Liver (tissue), 9 donors: ENCODE measurements around the gene TACR2. TPM values are rescaled to one million over a fixed set of nuclear protein-coding genes. Genes with fewer than 3 reads are reported as not detected.

ENCODE experiments used
- DNase-seq: peaks from one replicate; pipeline ENCODE4 v3.0.0-alpha.2; 2017; ENCODE audit warnings: low spot score
- H3K27ac ChIP-seq, 2 donors: one replicate each; pipeline ENCODE4 v1.7.0; 2013; ENCODE audit warnings: inconsistent platforms in 2 of 2, low read length in 2 of 2, control low read depth in 1 of 2, low read depth in 1 of 2, mild to moderate bottlenecking in 1 of 2
- H3K27me3 ChIP-seq, 4 donors: one replicate each; pipeline versions ENCODE4 v1.6.1 to v1.7.0; 2013; ENCODE audit warnings: low read length in 3 of 4, inconsistent platforms in 1 of 4, mild to moderate bottlenecking in 1 of 4, moderate library complexity in 1 of 4; ENCODE audit not compliant: control insufficient read depth in 4 of 4, insufficient read depth in 4 of 4
- H3K36me3 ChIP-seq, 4 donors: one replicate each; pipeline versions ENCODE4 v1.6.1 to v1.7.0; 2013; ENCODE audit warnings: low read length in 3 of 4, mild to moderate bottlenecking in 3 of 4, low read depth in 1 of 4, moderate library complexity in 1 of 4; ENCODE audit not compliant: control insufficient read depth in 4 of 4, insufficient read depth in 3 of 4
- H3K4me1 ChIP-seq, 4 donors: one replicate each; pipeline versions ENCODE4 v1.6.1 to v1.7.0; 2013; ENCODE audit warnings: low read length in 3 of 4, mild to moderate bottlenecking in 3 of 4, moderate library complexity in 1 of 4; ENCODE audit not compliant: control insufficient read depth in 4 of 4, insufficient read depth in 4 of 4
- H3K4me3 ChIP-seq, 3 donors: one replicate each; pipeline versions ENCODE4 v1.6.1 to v1.7.0; 2013; ENCODE audit warnings: low read length in 3 of 3, control low read depth in 1 of 3, low read depth in 1 of 3, mild to moderate bottlenecking in 1 of 3
- H3K9ac ChIP-seq, 2 donors: one replicate each; pipeline ENCODE4 v1.7.0; 2013; ENCODE audit warnings: low read length in 2 of 2, mild to moderate bottlenecking in 2 of 2, moderate library complexity in 2 of 2, control low read depth in 1 of 2, low read depth in 1 of 2
- H3K9me3 ChIP-seq, 4 donors: one replicate each; pipeline versions ENCODE4 v1.6.1 to v1.7.0; 2013; ENCODE audit warnings: low read length in 3 of 4; ENCODE audit not compliant: control insufficient read depth in 4 of 4
- EGR1 ChIP-seq, 2 donors: IDR thresholded peaks; 2 replicates each; pipeline ENCODE4 v1.6.1; 2016 to 2018; ENCODE audit warnings: antibody characterized with exemption in 2 of 2, low read depth in 2 of 2
- FOXA1 ChIP-seq: IDR thresholded peaks from 2 replicates; pipeline ENCODE4 v1.6.1; 2016; ENCODE audit warnings: antibody characterized with exemption
- FOXA2 ChIP-seq: IDR thresholded peaks from 2 replicates; pipeline ENCODE4 v1.6.1; 2016; ENCODE audit warnings: antibody characterized with exemption
- GABPA ChIP-seq, 2 donors: IDR thresholded peaks in 1 of 2; conservative IDR thresholded peaks in 1 of 2; 2 replicates each; pipeline ENCODE4 v1.6.1; 2016; ENCODE audit warnings: antibody characterized with exemption in 2 of 2, mild to moderate bottlenecking in 1 of 2, moderate library complexity in 1 of 2
- HNF4A ChIP-seq, 2 donors: conservative IDR thresholded peaks; 2 replicates each; pipeline ENCODE4 v1.6.1; 2016; ENCODE audit warnings: antibody characterized with exemption in 2 of 2, mild to moderate bottlenecking in 2 of 2
- HNF4G ChIP-seq: IDR thresholded peaks from 2 replicates; pipeline ENCODE4 v1.6.1; 2016; ENCODE audit warnings: antibody characterized with exemption
- JUND ChIP-seq, 2 donors: IDR thresholded peaks; 2 replicates each; pipeline ENCODE4 v1.6.1; 2016; ENCODE audit warnings: antibody characterized with exemption in 2 of 2
- NR2F2 ChIP-seq: IDR thresholded peaks from 2 replicates; pipeline ENCODE4 v1.6.1; 2016; ENCODE audit warnings: antibody characterized with exemption
- RAD21 ChIP-seq, 2 donors: IDR thresholded peaks; 2 replicates each; pipeline ENCODE4 v1.6.1; 2016; ENCODE audit warnings: antibody characterized with exemption in 2 of 2, mild to moderate bottlenecking in 2 of 2
- RXRA ChIP-seq, 2 donors: IDR thresholded peaks; 2 replicates each; pipeline ENCODE4 v1.6.1; 2017 to 2018; ENCODE audit warnings: antibody characterized with exemption in 2 of 2, mild to moderate bottlenecking in 1 of 2
- SP1 ChIP-seq: IDR thresholded peaks from 2 replicates; pipeline ENCODE4 v1.6.1; 2018; ENCODE audit warnings: antibody characterized with exemption, mild to moderate bottlenecking
- TAF1 ChIP-seq: conservative IDR thresholded peaks from 2 replicates; pipeline ENCODE4 v1.6.1; 2016; ENCODE audit warnings: antibody characterized with exemption, mild to moderate bottlenecking
- YY1 ChIP-seq: IDR thresholded peaks from 2 replicates; pipeline ENCODE4 v1.6.1; 2016; ENCODE audit warnings: antibody characterized with exemption, mild to moderate bottlenecking
- WGBS: extraction: QIAGEN DNeasy Blood & Tissue Kit; methylation state at CpG from one replicate; pipeline ENCODE4 v1.1.7; 2013; 5-methylcytosine and 5-hydroxymethylcytosine counted together
- polyA plus RNA-seq, 2 donors: library from polyadenylated mRNA; stranded (reverse) in 1 of 2; unstranded in 1 of 2; fragments of 200-250 nt in 1 of 2; fragments of >200 nt in 1 of 2; fragmentation: Nextera tagmentation in 1 of 2; extraction: Ambion mirVana in 1 of 2; gene quantifications; one replicate each; pipeline versions ENCODE4 v1.2.1 to v1.2.3, GENCODE V29; 2013 to 2015
- total RNA-seq, 2 donors: library from RNA; depleted of rRNA; stranded (reverse); fragments of >200 nt; gene quantifications; one replicate each; pipeline ENCODE4 v1.2.3, GENCODE V29; 2014
- TF ChIP-seq, protein P1 (sequence below): IDR thresholded peaks from 2 replicates; pipeline ENCODE4 v1.6.1; 2016; ENCODE audit warnings: antibody characterized with exemption
- TF ChIP-seq, protein P2 (sequence below): IDR thresholded peaks from 2 replicates; pipeline ENCODE4 v1.6.1; 2016; ENCODE audit warnings: antibody characterized with exemption
- TF ChIP-seq, protein P3 (sequence below): IDR thresholded peaks from 2 replicates; pipeline ENCODE4 v1.6.1; 2016; ENCODE audit warnings: antibody characterized with exemption
- TF ChIP-seq, protein P4 (sequence below): IDR thresholded peaks from 2 replicates; pipeline ENCODE4 v1.6.1; 2016; ENCODE audit warnings: antibody characterized with exemption, mild to moderate bottlenecking
- TF ChIP-seq, protein P5 (sequence below): fragments of 150-350 bp; IDR thresholded peaks from 2 replicates; pipeline ENCODE4 v1.5.1; 2017; ENCODE audit warnings: improper control_type of control experiment, low read depth, low read length; ENCODE audit not compliant: missing input control
- donor health status: healthy.
- donor health status: healthy.
- donor health status: healthy.
- donor health status: healthy.
- donor health status: healthy.

The TACR2 gene
- total and polyA plus RNA-seq, 4 donors, result 0.08 to 0.18 (median 0.12) TPM; not detected in 1

DNA sequence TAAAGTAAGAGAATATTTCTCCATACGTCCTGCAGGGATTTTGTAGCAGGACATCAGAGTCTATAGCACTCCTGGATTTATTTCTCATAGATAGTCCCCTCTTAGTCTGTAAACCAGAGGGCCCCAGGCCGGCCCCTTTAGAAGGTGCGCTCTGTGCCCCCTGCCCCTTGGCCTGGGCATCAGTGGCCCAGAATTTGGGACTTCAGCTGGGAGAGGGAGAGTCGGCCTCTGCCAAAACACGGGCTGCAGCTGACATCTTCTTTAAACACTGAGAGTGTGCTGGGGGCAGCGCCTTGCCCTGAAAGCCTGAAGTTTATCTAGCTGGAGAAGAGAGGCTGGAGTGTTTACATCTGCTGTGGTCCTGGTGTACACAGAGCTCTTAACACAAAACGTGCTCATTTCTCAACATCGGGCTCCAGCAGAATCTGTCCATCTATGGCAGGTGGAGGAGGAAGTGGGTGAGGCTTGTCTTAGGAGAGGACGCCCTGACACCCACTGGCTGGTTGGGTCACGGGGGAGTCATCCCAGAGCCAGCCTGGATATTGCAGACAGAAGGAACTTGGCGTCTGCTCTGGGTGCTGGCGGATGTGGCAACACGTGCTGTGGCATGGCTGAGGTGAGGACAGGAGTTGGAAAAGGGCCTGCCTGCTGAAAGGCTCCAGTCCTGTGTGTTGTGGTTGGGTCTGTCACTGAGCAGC, 5.0 kb upstream of the TACR2 start:
- TF ChIP-seq FOXA2, result no peak
- no peak for TF ChIP-seq FOXA1
- TF ChIP-seq HNF4A (conservative IDR thresholded peaks at IDR 0.05), result no peak
- TF ChIP-seq TAF1, result no peak
- TF ChIP-seq, protein P1, sequence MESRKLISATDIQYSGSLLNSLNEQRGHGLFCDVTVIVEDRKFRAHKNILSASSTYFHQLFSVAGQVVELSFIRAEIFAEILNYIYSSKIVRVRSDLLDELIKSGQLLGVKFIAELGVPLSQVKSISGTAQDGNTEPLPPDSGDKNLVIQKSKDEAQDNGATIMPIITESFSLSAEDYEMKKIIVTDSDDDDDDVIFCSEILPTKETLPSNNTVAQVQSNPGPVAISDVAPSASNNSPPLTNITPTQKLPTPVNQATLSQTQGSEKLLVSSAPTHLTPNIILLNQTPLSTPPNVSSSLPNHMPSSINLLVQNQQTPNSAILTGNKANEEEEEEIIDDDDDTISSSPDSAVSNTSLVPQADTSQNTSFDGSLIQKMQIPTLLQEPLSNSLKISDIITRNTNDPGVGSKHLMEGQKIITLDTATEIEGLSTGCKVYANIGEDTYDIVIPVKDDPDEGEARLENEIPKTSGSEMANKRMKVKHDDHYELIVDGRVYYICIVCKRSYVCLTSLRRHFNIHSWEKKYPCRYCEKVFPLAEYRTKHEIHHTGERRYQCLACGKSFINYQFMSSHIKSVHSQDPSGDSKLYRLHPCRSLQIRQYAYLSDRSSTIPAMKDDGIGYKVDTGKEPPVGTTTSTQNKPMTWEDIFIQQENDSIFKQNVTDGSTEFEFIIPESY, result no peak
- TF ChIP-seq, protein P2, sequence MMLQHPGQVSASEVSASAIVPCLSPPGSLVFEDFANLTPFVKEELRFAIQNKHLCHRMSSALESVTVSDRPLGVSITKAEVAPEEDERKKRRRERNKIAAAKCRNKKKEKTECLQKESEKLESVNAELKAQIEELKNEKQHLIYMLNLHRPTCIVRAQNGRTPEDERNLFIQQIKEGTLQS, result no peak
- TF ChIP-seq GABPA (IDR thresholded peaks at IDR 0.05 in 1 of 2, conservative IDR thresholded peaks at IDR 0.05 in 1 of 2), result no peak
- Histone ChIP-seq H3K9me3 (no peaks in the 10 kb centered on the region), H3K4me3 (no peak overlapping the region), H3K27ac (no peak overlapping the region), H3K27me3 (no peaks in the 10 kb centered on the region), H3K4me1 (peaks cover 0 to 5% (median 3%) of the 10 kb centered on the region in 4 donors), H3K36me3 (no peaks in the 10 kb centered on the region), H3K9ac (no peak overlapping the region)
- 64% methylated on average over 13 of the region's 13 CpGs for WGBS
- DNase-seq, result no peak

DNA sequence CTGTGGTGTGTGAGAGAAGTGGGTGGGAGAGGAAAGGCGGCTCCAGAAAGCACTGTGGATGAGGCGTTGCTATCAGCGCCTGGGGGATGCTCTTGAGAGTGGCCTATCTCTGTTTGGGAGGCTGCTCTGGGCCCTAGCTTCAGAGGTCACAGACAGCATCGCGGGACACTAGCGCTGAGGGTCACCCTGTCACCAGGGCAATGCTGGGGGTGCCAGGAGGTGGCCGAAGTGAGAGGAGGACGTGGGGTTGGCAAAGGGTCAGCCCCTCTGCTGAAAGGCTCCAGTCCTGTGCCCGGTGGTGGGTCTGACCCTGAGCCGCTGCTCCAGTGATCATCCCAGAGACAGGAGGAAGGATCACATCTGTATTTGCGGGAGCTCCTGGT, 3.0 kb upstream of the TACR2 start:
- DNase-seq, result no peak
- WGBS, result 93% methylated on average over 11 of the region's 11 CpGs
- H3K9me3 ChIP-seq, result no peaks in the 10 kb centered on the region
- TF ChIP-seq, protein P2, result no peak
- no peak for TF ChIP-seq EGR1 (IDR thresholded peaks at IDR 0.05; ENCODE audit: low read depth in 2 of 2)
- no peak for TF ChIP-seq JUND (IDR thresholded peaks at IDR 0.05)
- TF ChIP-seq NR2F2, result no peak
- no peak for TF ChIP-seq TAF1
- TF ChIP-seq, protein P3, sequence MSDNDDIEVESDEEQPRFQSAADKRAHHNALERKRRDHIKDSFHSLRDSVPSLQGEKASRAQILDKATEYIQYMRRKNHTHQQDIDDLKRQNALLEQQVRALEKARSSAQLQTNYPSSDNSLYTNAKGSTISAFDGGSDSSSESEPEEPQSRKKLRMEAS, result no peak
- no peak for TF ChIP-seq HNF4A (conservative IDR thresholded peaks at IDR 0.05)
- TF ChIP-seq, protein P4, sequence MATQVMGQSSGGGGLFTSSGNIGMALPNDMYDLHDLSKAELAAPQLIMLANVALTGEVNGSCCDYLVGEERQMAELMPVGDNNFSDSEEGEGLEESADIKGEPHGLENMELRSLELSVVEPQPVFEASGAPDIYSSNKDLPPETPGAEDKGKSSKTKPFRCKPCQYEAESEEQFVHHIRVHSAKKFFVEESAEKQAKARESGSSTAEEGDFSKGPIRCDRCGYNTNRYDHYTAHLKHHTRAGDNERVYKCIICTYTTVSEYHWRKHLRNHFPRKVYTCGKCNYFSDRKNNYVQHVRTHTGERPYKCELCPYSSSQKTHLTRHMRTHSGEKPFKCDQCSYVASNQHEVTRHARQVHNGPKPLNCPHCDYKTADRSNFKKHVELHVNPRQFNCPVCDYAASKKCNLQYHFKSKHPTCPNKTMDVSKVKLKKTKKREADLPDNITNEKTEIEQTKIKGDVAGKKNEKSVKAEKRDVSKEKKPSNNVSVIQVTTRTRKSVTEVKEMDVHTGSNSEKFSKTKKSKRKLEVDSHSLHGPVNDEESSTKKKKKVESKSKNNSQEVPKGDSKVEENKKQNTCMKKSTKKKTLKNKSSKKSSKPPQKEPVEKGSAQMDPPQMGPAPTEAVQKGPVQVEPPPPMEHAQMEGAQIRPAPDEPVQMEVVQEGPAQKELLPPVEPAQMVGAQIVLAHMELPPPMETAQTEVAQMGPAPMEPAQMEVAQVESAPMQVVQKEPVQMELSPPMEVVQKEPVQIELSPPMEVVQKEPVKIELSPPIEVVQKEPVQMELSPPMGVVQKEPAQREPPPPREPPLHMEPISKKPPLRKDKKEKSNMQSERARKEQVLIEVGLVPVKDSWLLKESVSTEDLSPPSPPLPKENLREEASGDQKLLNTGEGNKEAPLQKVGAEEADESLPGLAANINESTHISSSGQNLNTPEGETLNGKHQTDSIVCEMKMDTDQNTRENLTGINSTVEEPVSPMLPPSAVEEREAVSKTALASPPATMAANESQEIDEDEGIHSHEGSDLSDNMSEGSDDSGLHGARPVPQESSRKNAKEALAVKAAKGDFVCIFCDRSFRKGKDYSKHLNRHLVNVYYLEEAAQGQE, result no peak
- no peak for TF ChIP-seq YY1
- TF ChIP-seq, protein P5, sequence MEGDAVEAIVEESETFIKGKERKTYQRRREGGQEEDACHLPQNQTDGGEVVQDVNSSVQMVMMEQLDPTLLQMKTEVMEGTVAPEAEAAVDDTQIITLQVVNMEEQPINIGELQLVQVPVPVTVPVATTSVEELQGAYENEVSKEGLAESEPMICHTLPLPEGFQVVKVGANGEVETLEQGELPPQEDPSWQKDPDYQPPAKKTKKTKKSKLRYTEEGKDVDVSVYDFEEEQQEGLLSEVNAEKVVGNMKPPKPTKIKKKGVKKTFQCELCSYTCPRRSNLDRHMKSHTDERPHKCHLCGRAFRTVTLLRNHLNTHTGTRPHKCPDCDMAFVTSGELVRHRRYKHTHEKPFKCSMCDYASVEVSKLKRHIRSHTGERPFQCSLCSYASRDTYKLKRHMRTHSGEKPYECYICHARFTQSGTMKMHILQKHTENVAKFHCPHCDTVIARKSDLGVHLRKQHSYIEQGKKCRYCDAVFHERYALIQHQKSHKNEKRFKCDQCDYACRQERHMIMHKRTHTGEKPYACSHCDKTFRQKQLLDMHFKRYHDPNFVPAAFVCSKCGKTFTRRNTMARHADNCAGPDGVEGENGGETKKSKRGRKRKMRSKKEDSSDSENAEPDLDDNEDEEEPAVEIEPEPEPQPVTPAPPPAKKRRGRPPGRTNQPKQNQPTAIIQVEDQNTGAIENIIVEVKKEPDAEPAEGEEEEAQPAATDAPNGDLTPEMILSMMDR, result no peak
- TF ChIP-seq RAD21 (IDR thresholded peaks at IDR 0.05), result no peak
- no peak for TF ChIP-seq HNF4G
- TF ChIP-seq FOXA1, result no peak
- TF ChIP-seq, protein P1, result no peak
- TF ChIP-seq RXRA (IDR thresholded peaks at IDR 0.05), result no peak
- TF ChIP-seq SP1, result no peak
- no peak for TF ChIP-seq FOXA2
- TF ChIP-seq GABPA (IDR thresholded peaks at IDR 0.05 in 1 of 2, conservative IDR thresholded peaks at IDR 0.05 in 1 of 2), result no peak
- no peak overlapping the region for H3K27ac ChIP-seq
- no peaks in the 10 kb centered on the region for H3K36me3 ChIP-seq
- H3K9ac ChIP-seq, result no peak overlapping the region
- H3K27me3 ChIP-seq, result no peaks in the 10 kb centered on the region
- H3K4me3 ChIP-seq, result no peak overlapping the region
- no peaks in the 10 kb centered on the region for H3K4me1 ChIP-seq
